Suprapubic skin (tissue), 4 donors: ENCODE data around the gene SORCS2. TPM values are rescaled to one million over a fixed set of nuclear protein-coding genes. Genes with fewer than 3 reads are reported as not detected.

Experiments used
- DNase-seq, 2 donors: peaks; one replicate each; pipeline ENCODE4 v3.0.0-alpha.2; 2019; ENCODE audit warnings: low spot score in 2 of 2
- H3K27ac ChIP-seq: fragments of 200-600 bp; sonication (generic); one replicate; pipeline ENCODE4 v1.5.1; 2019
- H3K27me3 ChIP-seq: fragments of 200-600 bp; sonication (generic); one replicate; pipeline ENCODE4 v1.5.1; 2019
- H3K36me3 ChIP-seq: fragments of 200-600 bp; sonication (generic); one replicate; pipeline ENCODE4 v1.5.1; 2019
- H3K4me1 ChIP-seq: fragments of 200-600 bp; sonication (generic); one replicate; pipeline ENCODE4 v1.5.1; 2019
- H3K4me3 ChIP-seq: fragments of 200-600 bp; sonication (generic); one replicate; pipeline ENCODE4 v1.5.1; 2019; ENCODE audit warnings: mild to moderate bottlenecking
- H3K9me3 ChIP-seq: fragments of 200-600 bp; sonication (generic); one replicate; pipeline ENCODE4 v1.5.1; 2019
- EP300 ChIP-seq: sonication (generic); formaldehyde crosslinking; IDR thresholded peaks from one replicate; pipeline ENCODE4 v1.6.1; 2017; ENCODE audit warnings: antibody characterized with exemption
- POLR2A ChIP-seq, 2 donors: fragments of 450-650 bp; IDR thresholded peaks; one replicate each; pipeline ENCODE4 v1.6.1; 2017; ENCODE audit warnings: antibody characterized with exemption in 2 of 2, mild to moderate bottlenecking in 2 of 2, moderate library complexity in 2 of 2
- POLR2AphosphoS5 ChIP-seq, 3 donors: sonication (generic); formaldehyde crosslinking; IDR thresholded peaks; one replicate each; pipeline ENCODE4 v1.6.1; 2017; ENCODE audit warnings: antibody characterized with exemption in 3 of 3
- WGBS: methylation state at CpG from one replicate; pipeline ENCODE4 v1.1.5; 2018; 5-methylcytosine and 5-hydroxymethylcytosine counted together
- total RNA-seq, 4 donors: library from RNA; depleted of rRNA; stranded (reverse); fragments of >200 nt; gene quantifications; one replicate each; pipeline ENCODE4 v1.1.0, GENCODE V29; 2016
- TF ChIP-seq, protein P1 (sequence below), 2 donors: fragments of 200-600 bp in 1 of 2; fragments of 450-650 bp in 1 of 2; sonication (generic) in 1 of 2; IDR thresholded peaks; one replicate each; pipeline ENCODE4 v1.5.1; 2016 to 2019; ENCODE audit warnings: antibody characterized with exemption in 2 of 2, mild to moderate bottlenecking in 1 of 2, moderate library complexity in 1 of 2

Gene SORCS2
- total RNA-seq, 4 donors from 2014 or later = 0.94 to 4.6 (median 1.3) TPM

DNA sequence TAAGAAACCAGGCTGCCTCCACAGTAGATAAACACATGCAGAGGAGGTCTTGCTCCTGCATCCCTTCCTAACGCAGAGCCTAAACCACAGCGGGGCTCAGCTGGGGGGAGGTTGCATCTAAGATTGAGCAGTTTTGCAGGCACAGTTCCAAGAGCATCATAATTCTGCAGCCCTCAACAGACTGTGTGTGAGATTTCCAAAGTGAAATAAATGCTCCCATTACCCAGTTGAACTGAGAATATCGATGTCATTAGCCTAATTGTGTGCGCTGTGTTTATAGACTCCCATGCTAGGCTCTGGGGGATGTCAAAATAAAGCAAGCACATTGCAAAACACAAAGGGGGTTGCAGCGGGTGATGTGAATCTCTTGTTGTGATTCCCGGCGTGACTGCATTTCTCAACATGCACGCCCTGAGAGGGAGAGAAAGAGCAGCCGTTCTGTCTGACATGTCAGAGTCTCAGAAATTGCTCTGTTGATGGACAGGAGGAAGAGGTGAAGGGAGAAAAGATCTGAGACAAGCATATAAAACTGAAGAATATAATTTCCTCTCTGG lies 392.3 kb downstream of the SORCS2 start:
- Histone ChIP-seq H3K36me3 (no peaks in the 10 kb centered on the region), H3K27me3 (no peaks in the 10 kb centered on the region), H3K27ac (no peak overlapping the region), H3K9me3 (peaks cover 4% of the 10 kb centered on the region), H3K4me3 (no peak overlapping the region), H3K4me1 (no peaks in the 10 kb centered on the region)
- DNase-seq = no peak
- WGBS = 83% methylated on average over 9 of the region's 9 CpGs
- TF ChIP-seq, protein P1, sequence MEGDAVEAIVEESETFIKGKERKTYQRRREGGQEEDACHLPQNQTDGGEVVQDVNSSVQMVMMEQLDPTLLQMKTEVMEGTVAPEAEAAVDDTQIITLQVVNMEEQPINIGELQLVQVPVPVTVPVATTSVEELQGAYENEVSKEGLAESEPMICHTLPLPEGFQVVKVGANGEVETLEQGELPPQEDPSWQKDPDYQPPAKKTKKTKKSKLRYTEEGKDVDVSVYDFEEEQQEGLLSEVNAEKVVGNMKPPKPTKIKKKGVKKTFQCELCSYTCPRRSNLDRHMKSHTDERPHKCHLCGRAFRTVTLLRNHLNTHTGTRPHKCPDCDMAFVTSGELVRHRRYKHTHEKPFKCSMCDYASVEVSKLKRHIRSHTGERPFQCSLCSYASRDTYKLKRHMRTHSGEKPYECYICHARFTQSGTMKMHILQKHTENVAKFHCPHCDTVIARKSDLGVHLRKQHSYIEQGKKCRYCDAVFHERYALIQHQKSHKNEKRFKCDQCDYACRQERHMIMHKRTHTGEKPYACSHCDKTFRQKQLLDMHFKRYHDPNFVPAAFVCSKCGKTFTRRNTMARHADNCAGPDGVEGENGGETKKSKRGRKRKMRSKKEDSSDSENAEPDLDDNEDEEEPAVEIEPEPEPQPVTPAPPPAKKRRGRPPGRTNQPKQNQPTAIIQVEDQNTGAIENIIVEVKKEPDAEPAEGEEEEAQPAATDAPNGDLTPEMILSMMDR (IDR thresholded peaks at IDR 0.05) = no peak
- TF ChIP-seq POLR2AphosphoS5 (IDR thresholded peaks at IDR 0.05) = no peak
- no peak for TF ChIP-seq POLR2A (IDR thresholded peaks at IDR 0.05)
- no peak for TF ChIP-seq EP300

DNA sequence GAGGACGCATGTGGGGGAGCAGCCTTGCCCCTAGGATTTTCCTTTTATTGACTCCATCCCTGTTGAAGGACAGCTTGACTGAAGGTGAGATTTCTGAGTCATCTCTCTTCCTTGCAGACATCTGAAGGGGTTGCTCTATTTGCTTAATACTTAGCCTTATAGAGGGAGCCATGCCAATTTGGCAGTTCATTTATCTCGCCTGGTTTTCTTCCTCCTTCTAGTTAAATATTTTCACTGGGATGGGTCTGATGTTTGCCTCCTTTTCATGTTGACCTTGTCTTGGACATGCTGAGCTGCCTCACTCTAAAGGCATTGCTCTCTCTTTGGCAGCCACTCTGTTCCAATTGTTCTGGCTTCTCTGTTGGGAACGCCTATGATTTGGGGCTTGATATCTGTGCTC lies 393.4 kb downstream of the SORCS2 start:
- Histone ChIP-seq H3K4me3 (no peak overlapping the region), H3K4me1 (no peaks in the 10 kb centered on the region), H3K36me3 (no peaks in the 10 kb centered on the region), H3K27me3 (no peaks in the 10 kb centered on the region), H3K9me3 (peaks cover 4% of the 10 kb centered on the region), H3K27ac (no peak overlapping the region)
- DNase-seq = no peak
- 42% methylated on average over 3 of the region's 3 CpGs for WGBS
- TF ChIP-seq POLR2A (IDR thresholded peaks at IDR 0.05) = no peak
- TF ChIP-seq EP300 = no peak
- no peak for TF ChIP-seq POLR2AphosphoS5 (IDR thresholded peaks at IDR 0.05)
- TF ChIP-seq, protein P1 (IDR thresholded peaks at IDR 0.05) = no peak

DNA sequence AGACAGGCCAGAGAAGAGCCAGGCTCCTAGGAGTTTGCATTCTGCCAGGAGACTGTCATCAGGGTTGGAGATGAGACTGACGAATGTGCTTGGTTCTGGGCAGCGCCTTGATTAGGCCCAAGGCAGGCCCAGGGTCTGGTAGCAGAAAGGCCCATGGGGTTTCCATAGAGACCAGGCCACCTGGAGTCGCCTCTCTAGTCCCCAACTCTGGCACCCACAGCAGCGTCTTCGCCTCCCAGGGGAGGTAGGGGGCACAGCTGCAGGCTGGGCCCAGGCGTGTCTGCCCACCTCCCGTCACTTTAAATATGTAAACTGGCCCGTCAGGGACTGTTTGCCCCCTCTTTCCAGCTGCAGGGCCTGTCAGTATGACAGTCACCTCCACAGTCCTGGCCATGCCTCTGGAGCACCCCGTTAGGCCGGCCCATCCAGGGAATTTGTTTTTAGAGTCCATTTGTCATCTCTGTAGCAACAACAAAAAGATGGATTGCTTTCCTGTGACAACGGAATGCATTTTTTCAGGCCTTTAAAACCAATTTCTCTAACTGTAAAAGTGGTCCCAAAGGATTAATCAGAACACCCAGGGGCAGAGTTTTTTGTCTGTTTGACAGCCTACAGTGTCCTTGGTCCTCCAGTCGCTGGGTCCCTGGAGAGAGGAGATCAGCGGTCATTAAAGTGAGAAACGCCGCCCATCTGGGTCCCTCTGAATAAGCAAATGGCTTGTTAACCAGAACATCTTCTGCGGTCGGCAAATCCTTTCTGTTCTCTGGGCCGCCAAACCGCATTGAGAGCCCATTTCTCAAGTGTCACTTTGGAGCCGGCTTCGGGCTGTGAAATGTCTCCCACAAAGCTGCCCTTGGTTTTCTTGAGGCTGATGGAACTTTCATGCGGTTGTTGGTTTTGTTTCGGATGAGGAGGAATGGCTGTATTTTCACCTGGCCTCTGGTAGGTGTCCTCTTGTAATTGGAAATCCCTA lies 395.4 kb downstream of the SORCS2 start:
- Histone ChIP-seq H3K27me3 (no peaks in the 10 kb centered on the region), H3K9me3 (no peaks in the 10 kb centered on the region), H3K36me3 (no peaks in the 10 kb centered on the region), H3K4me3 (no peak overlapping the region), H3K4me1 (no peaks in the 10 kb centered on the region), H3K27ac (no peak overlapping the region)
- WGBS = 87% methylated on average over 23 of the region's 23 CpGs
- DNase-seq = no peak
- no peak for TF ChIP-seq EP300
- no peak for TF ChIP-seq POLR2A (IDR thresholded peaks at IDR 0.05)
- no peak for TF ChIP-seq POLR2AphosphoS5 (IDR thresholded peaks at IDR 0.05)
- TF ChIP-seq, protein P1 (IDR thresholded peaks at IDR 0.05) = no peak

DNA sequence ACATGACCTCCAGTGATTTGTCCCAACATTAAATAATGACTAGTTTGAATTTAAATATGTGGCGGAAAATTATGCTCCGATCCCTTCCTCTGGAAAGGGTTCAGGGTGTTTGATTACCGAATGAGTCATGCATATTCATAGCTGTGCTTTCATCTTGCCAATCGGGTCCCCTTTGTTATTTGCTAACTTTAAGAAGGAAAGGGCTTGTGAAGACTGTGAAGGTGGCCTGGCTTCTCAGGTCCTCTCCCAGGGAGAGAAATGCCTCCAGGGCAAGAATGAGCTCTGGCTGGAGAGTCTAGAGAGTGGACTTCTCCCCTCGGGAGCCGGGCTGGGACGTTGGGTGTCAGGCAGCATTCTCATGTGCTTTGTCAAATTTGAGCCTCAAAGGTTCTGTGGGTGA lies 397.9 kb downstream of the SORCS2 start:
- 57% methylated on average over 7 of the region's 7 CpGs for WGBS

More for the DNA sequence above, 397.9 kb downstream of the SORCS2 start:
- no peaks in the 10 kb centered on the region for H3K9me3 ChIP-seq
- TF ChIP-seq EP300 (no peak), POLR2AphosphoS5 (IDR thresholded peaks at IDR 0.05) (no peak), POLR2A (IDR thresholded peaks at IDR 0.05) (no peak)
- TF ChIP-seq, protein P1 (IDR thresholded peaks at IDR 0.05) = no peak
- H3K4me3 ChIP-seq = no peak overlapping the region
- H3K36me3 ChIP-seq = no peaks in the 10 kb centered on the region
- H3K27ac ChIP-seq = no peak overlapping the region
- H3K4me1 ChIP-seq = no peaks in the 10 kb centered on the region
- H3K27me3 ChIP-seq = peaks cover 3% of the 10 kb centered on the region
- no peak for DNase-seq
